GM12864 (cell line): ENCODE measurements around the gene FCER2.

Experiments used
- DNase-seq: peaks from one replicate; pipeline ENCODE4 v3.0.0-alpha.2; 2011; ENCODE audit warnings: low read depth
- H3K4me3 ChIP-seq: 2 replicates; pipeline ENCODE4 v1.5.1; 2011; ENCODE audit warnings: mild to moderate bottlenecking, low read depth, low read length, control low read depth
- CTCF ChIP-seq: IDR thresholded peaks from 2 replicates; pipeline ENCODE4 v1.5.1; 2011; ENCODE audit warnings: low read depth, mild to moderate bottlenecking, moderate library complexity, low read length, control low read depth, inconsistent platforms; ENCODE audit errors: missing control alignments

Gene FCER2

GRCh38 chr19:7662657-7663056 is 39.3 kb downstream of the FCER2 start:
- no peak overlapping the region for H3K4me3 ChIP-seq
- no peak for DNase-seq
- no peak for TF ChIP-seq CTCF

- no peak overlapping the region for H3K4me3 ChIP-seq
- no peak for TF ChIP-seq CTCF
- DNase-seq, result no peak
These were observed 40.0 kb downstream of the FCER2 start for GRCh38 chr19:7661744-7662538.

GRCh38 chr19:7658219-7658686 is 43.7 kb downstream of the FCER2 start:
- H3K4me3 ChIP-seq, result peak overlapping the region; percentile 53
- peak; percentile 89 for DNase-seq
- no peak for TF ChIP-seq CTCF

GRCh38 chr19:7657131-7657751 is 44.7 kb downstream of the FCER2 start:
- H3K4me3 ChIP-seq, result no peak overlapping the region
- DNase-seq, result no peak
- no peak for TF ChIP-seq CTCF

GRCh38 chr19:7655581-7655980 is 46.4 kb downstream of the FCER2 start:
- DNase-seq, result no peak
- TF ChIP-seq CTCF, result no peak

GRCh38 chr19:7654401-7654800 is 47.5 kb downstream of the FCER2 start:
- TF ChIP-seq CTCF, result no peak
- DNase-seq, result no peak
- H3K4me3 ChIP-seq, result no peak overlapping the region

More at GRCh38 chr19:7655581-7655980, 46.4 kb downstream of the FCER2 start:
- no peak overlapping the region for H3K4me3 ChIP-seq
